ENCODE measurements around the gene EPB42. TPM values are rescaled to one million over a fixed set of nuclear protein-coding genes. Genes with fewer than 3 reads are reported as not detected.

EPB42 gene
- total RNA-seq, 4 donors from 2014 or later = not detected

DNA sequence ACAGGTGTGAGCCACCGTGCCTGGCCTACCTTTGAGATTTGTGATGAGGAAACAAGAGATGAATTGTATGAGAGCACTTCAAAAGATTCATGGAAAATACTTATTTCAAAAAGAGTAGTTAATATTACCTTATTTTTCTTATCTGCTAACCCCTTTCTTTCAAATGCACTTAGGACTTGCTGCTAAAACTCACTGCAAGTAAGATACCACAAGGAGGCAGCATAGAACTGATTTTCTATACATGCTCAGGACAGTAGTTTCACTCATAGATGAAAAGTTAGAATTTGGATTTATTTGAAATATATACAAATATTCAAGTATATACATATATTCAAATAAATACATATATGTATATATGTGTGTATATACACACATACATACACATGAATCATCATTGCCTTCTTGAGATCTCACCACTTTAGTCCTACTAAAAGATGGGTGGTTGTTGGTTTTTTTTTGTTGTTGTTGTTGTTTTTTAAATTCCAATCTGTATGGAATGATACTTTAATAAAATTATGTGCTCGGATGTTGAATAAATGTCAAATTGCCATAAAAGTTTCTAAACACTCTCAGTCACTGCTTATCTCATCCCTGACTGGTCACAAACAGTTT is 33.2 kb downstream of the EPB42 start:
- TF ChIP-seq, protein P1, sequence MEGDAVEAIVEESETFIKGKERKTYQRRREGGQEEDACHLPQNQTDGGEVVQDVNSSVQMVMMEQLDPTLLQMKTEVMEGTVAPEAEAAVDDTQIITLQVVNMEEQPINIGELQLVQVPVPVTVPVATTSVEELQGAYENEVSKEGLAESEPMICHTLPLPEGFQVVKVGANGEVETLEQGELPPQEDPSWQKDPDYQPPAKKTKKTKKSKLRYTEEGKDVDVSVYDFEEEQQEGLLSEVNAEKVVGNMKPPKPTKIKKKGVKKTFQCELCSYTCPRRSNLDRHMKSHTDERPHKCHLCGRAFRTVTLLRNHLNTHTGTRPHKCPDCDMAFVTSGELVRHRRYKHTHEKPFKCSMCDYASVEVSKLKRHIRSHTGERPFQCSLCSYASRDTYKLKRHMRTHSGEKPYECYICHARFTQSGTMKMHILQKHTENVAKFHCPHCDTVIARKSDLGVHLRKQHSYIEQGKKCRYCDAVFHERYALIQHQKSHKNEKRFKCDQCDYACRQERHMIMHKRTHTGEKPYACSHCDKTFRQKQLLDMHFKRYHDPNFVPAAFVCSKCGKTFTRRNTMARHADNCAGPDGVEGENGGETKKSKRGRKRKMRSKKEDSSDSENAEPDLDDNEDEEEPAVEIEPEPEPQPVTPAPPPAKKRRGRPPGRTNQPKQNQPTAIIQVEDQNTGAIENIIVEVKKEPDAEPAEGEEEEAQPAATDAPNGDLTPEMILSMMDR (IDR thresholded peaks at IDR 0.05) = peak in 4 of 6 experiments; percentile 38 to 59 (median 52)
- TF ChIP-seq POLR2A (IDR thresholded peaks at IDR 0.05) = no peak
- intact Hi-C loops (cut with DNase I) = loop anchor here (10.0 kb wide), 1 partner anchor 53 kb away; the partner anchor contains the start of gene TMEM62
- Histone ChIP-seq H3K27ac (no peak overlapping the region), H3K27me3 (no peaks in the 10 kb centered on the region), H3K4me3 (replicated peaks in 1 of 3) (no peak overlapping the region), H3K36me3 (peaks cover 24 to 36% of the 10 kb centered on the region in 2 donors), H3K4me1 (peaks cover 0 to 8% of the 10 kb centered on the region in 2 donors), H3K9me3 (no peaks in the 10 kb centered on the region)
- no peak for DNase-seq
- 71 to 77% methylated on average over 2 of the region's 2 CpGs for WGBS, 2 donors

DNA sequence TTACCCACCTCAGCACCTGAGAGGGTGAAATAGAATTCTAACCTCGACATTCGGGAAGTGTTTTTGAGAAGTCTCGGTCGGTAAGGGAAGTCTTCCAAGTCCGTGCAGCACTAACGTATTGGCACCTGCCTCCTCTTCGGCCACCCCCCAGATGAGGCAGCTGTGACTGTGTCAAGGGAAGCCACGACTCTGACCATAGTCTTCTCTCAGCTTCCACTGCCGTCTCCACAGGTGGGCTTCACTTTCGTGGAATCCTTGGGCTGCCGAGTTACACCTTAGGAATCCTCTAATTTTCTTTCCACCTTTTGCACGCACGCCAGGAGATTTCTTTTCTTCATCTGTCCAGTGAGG is 34.8 kb downstream of the EPB42 start:
- Histone ChIP-seq H3K27me3 (no peaks in the 10 kb centered on the region), H3K36me3 (peaks cover 8 to 20% of the 10 kb centered on the region in 2 donors), H3K4me1 (peaks cover 0 to 8% of the 10 kb centered on the region in 2 donors), H3K4me3 (replicated peaks in 1 of 3) (peak overlapping the region; percentile 53 to 97 (median 66)), H3K27ac (peak overlapping the region; percentile 83 to 93 (median 93)), H3K9me3 (no peaks in the 10 kb centered on the region)
- peak; percentile 19 to 27 for DNase-seq
- TF ChIP-seq POLR2A (IDR thresholded peaks at IDR 0.05) = no peak
- TF ChIP-seq, protein P1 (IDR thresholded peaks at IDR 0.05) = no peak
- intact Hi-C loops (cut with DNase I) = loop anchor here (10.0 kb wide), 1 partner anchor 51 kb away; the partner anchor contains the start of gene TMEM62
- WGBS, 2 donors = 2% methylated on average over 13 of the region's 13 CpGs

DNA sequence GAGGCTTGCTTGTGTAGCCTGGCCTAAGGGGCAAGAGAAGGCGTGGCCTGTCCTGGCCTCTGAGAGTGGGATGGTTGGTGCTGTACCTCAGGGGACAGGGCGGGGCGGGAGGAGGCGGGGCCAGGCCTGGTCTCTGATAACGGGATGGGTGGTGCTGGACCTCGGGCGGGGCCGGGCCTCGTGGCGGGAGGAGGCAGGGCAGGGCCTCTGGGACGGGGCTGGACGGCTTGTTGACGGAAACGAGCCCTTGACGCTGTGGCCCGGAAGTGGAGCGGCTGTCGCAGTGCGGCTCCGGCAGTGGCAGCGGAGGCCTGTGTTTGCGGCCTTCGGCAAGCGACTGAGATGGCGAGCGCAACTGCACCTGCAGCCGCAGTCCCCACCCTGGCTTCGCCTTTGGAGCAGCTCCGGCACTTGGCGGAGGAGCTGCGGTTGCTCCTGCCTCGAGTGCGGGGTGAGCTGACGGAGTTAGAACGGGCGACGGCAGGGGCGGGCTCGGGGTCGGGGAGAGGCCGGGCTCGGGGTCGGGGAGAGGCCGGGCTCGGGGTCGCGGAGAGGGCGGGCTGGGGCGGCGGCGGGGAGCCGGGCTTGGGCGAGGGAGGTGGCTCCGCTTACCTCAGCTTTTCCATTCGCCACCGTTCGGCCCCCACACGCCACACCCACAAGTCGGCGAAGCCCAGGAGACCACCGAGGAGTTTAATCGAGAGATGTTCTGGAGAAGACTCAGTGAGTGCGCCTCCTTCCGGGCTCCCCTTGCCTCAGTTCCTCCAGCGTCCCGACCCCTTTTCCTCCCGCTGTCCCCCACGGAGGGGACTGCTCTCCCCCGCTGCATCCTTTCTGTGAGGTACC is 35.4 kb downstream of the EPB42 start, which contains the start of gene CCNDBP1:
Gene CCNDBP1 (plus strand): TSS at position 247 of the 846 bp plus-strand sequence. CDS start 96 bp downstream, at position 343.
- Histone ChIP-seq H3K27ac (peak within 1 kb of the TSS; percentile 83 to 93 (median 93)), H3K36me3 (peaks cover 5 to 14% of the 10 kb centered on the region in 2 donors), H3K9me3 (no peaks in the 10 kb centered on the region), H3K27me3 (no peaks in the 10 kb centered on the region), H3K4me3 (replicated peaks in 1 of 3) (peak within 1 kb of the TSS; percentile 53 to 97 (median 66)), H3K4me1 (peaks cover 0 to 8% of the 10 kb centered on the region in 2 donors)
- TF ChIP-seq, protein P1 (IDR thresholded peaks at IDR 0.05) = peak in 4 of 6 experiments; percentile 14 to 30 (median 23)
- TF ChIP-seq POLR2A (IDR thresholded peaks at IDR 0.05) = peak; percentile 37 to 85
- WGBS, 2 donors = 1 to 2% methylated on average over 27 of the region's 69 CpGs
- intact Hi-C loops (cut with DNase I) = loop anchor here (10.0 kb wide), 1 partner anchor 51 kb away; the partner anchor contains the start of gene TMEM62
- peak; percentile 98 to 99 for DNase-seq

DNA sequence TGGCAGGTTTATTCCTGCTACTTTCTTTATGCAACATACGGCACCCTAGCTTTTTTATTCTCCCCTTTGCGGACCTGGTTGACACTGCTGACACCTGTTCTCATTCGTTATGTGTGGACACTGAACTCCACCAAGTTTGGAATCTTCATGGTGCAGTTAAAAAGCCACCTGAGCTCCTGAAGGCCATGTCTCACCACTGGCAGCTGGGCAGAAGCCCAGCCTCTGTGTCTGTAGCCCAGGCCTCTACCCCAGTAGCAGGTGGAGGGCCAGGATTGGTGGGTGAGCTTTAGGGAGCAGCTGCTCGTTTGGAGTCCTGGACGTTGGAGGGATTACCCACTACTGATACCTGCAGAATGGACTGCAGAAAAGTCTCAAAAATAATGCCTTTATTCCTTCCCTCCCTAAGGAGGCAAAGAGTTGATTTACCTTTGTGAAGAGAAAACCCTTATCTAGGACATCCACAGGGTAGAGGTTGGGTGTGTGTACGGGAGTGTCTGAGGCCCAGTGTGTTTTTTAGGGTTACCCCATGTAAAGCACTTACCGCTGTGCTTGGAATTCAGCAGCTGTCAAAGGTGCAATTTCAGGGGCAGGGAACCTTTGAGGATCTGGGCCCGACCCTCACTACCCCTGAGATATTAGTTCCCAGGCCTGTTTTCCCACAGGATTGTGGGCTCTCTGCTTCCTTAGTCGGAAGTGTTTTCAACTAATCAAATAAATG is 36.3 kb downstream of the EPB42 start:
- Histone ChIP-seq H3K9me3 (no peaks in the 10 kb centered on the region), H3K27ac (peak overlapping the region in 2 of 3 donors; percentile 83 to 93), H3K36me3 (peaks cover 5 to 6% of the 10 kb centered on the region in 2 donors), H3K27me3 (no peaks in the 10 kb centered on the region), H3K4me1 (peaks cover 0 to 8% of the 10 kb centered on the region in 2 donors), H3K4me3 (replicated peaks in 1 of 3) (peak overlapping the region in 1 of 3 donors; percentile 97)
- no peak for DNase-seq
- TF ChIP-seq POLR2A (IDR thresholded peaks at IDR 0.05) = no peak
- TF ChIP-seq, protein P1 (IDR thresholded peaks at IDR 0.05) = peak in 1 of 6 experiments; percentile 1
- WGBS, 2 donors = 74% methylated on average over 9 of the region's 9 CpGs
- intact Hi-C loops (cut with DNase I) = loop anchor here (10.0 kb wide), 1 partner anchor 50 kb away; the partner anchor contains the start of gene TMEM62

Measured in thyroid gland (tissue), 4 donors.